Measurements from ENCODE around the gene GALNT2. TPM values are rescaled to one million over a fixed set of nuclear protein-coding genes. Genes with fewer than 3 reads are reported as not detected.

The GALNT2 gene
- total and polyA plus RNA-seq, 2 experiments from 2014 or later, result 17.8 to 48.3 TPM

DNA sequence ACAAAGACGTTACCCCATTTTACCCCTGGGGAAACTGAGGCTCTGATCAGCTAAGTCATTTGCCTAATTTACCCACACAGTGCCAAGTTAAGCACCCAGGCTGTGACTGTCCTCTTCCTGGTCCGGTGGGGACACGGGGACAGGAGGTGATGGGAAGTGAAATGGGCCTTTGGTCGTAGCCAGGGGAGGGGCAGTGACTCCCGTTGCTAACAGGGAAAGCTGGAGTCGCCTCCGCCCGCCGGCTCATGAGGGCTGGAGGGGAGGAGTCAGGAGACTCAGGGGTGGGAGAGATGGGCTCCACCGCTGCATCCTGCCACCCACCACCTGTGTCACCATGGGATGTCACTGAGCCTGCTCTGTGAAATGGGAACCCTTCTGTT is 219.8 kb downstream of the GALNT2 start:
- H3K27ac ChIP-seq (ENCODE audit: low read depth), result no peak overlapping the region

DNA sequence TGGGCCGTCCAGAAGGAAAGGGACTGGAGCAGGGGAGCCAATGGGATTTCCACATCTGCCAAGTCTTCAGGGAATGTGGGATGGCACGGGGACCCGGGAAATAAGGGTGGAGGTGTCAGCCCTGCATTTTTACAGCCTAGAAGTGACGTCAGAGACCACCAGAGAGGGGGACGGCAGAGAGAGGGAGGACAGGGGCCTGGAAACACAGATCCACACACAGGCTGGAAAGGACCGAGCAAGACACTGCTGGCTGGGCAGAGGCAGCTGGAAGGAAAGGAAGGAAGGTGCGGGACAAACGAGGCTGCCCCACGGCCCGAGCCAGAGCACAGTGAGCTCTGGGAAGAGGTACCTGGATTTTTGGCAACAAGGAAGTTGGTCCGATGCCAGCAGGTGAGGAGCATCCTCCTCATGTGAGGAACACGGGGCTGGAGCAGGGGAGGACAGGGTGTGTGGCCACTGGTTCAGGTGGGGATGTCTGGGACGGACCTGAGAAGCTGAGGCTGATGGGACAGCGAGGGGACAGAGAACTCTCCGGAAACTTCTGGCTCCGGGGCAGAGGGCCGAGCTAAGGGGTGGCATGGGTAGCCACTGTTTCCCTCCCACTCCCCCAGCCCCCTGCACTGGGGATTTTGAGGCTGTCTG is 220.8 kb downstream of the GALNT2 start:
- ATAC-seq, result no peak
- H3K4me1 Mint-ChIP-seq, result peaks cover 20% of the 10 kb centered on the region
- Histone ChIP-seq H3K27me3 (ENCODE audit: insufficient read depth) (peaks cover 7% of the 10 kb centered on the region), H4K20me1 (replicated peaks; ENCODE audit: insufficient read depth) (no peaks in the 10 kb centered on the region), H3K9me2 (ENCODE audit: insufficient read depth) (no peaks in the 10 kb centered on the region), H3F3A (replicated peaks; ENCODE audit: low read depth) (0 out of 2 replicates have a peak, but pooled peaks cover 2% of the 10 kb centered on the region), H2AFZ (no peak overlapping the region), H3K79me2 (replicated peaks; ENCODE audit: insufficient read depth) (no peaks in the 10 kb centered on the region), H3K4me1 (ENCODE audit: insufficient read depth) (peaks cover 13% of the 10 kb centered on the region), H3K36me3 (ENCODE audit: insufficient read depth) (no peaks in the 10 kb centered on the region), H3K27ac (ENCODE audit: low read depth) (no peak overlapping the region), H3K4me3 (no peak overlapping the region), H3K4me2 (no peak overlapping the region)
- no peak for DNase-seq (ENCODE audit: low spot score)
- no peak overlapping the region for H3K27ac Mint-ChIP-seq
- H3K36me3 Mint-ChIP-seq (ENCODE audit: low read depth), result no peaks in the 10 kb centered on the region; the same call in 2 of the 3 replicates
- H3K9me3 Mint-ChIP-seq, result no peaks in the 10 kb centered on the region
- TF ChIP-seq, protein P1, sequence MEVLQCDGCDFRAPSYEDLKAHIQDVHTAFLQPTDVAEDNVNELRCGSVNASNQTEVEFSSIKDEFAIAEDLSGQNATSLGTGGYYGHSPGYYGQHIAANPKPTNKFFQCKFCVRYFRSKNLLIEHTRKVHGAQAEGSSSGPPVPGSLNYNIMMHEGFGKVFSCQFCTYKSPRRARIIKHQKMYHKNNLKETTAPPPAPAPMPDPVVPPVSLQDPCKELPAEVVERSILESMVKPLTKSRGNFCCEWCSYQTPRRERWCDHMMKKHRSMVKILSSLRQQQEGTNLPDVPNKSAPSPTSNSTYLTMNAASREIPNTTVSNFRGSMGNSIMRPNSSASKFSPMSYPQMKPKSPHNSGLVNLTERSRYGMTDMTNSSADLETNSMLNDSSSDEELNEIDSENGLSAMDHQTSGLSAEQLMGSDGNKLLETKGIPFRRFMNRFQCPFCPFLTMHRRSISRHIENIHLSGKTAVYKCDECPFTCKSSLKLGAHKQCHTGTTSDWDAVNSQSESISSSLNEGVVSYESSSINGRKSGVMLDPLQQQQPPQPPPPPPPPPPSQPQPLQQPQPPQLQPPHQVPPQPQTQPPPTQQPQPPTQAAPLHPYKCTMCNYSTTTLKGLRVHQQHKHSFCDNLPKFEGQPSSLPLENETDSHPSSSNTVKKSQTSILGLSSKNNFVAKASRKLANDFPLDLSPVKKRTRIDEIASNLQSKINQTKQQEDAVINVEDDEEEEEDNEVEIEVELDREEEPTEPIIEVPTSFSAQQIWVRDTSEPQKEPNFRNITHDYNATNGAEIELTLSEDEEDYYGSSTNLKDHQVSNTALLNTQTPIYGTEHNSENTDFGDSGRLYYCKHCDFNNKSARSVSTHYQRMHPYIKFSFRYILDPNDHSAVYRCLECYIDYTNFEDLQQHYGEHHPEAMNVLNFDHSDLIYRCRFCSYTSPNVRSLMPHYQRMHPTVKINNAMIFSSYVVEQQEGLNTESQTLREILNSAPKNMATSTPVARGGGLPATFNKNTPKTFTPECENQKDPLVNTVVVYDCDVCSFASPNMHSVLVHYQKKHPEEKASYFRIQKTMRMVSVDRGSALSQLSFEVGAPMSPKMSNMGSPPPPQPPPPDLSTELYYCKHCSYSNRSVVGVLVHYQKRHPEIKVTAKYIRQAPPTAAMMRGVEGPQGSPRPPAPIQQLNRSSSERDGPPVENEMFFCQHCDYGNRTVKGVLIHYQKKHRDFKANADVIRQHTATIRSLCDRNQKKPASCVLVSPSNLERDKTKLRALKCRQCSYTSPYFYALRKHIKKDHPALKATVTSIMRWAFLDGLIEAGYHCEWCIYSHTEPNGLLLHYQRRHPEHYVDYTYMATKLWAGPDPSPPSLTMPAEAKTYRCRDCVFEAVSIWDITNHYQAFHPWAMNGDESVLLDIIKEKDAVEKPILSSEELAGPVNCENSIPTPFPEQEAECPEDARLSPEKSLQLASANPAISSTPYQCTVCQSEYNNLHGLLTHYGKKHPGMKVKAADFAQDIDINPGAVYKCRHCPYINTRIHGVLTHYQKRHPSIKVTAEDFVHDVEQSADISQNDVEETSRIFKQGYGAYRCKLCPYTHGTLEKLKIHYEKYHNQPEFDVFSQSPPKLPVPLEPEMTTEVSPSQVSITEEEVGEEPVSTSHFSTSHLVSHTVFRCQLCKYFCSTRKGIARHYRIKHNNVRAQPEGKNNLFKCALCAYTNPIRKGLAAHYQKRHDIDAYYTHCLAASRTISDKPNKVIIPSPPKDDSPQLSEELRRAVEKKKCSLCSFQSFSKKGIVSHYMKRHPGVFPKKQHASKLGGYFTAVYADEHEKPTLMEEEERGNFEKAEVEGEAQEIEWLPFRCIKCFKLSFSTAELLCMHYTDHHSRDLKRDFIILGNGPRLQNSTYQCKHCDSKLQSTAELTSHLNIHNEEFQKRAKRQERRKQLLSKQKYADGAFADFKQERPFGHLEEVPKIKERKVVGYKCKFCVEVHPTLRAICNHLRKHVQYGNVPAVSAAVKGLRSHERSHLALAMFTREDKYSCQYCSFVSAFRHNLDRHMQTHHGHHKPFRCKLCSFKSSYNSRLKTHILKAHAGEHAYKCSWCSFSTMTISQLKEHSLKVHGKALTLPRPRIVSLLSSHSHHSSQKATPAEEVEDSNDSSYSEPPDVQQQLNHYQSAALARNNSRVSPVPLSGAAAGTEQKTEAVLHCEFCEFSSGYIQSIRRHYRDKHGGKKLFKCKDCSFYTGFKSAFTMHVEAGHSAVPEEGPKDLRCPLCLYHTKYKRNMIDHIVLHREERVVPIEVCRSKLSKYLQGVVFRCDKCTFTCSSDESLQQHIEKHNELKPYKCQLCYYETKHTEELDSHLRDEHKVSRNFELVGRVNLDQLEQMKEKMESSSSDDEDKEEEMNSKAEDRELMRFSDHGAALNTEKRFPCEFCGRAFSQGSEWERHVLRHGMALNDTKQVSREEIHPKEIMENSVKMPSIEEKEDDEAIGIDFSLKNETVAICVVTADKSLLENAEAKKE (CRISPR knock-in tag; IDR thresholded peaks at IDR 0.05), result no peak
- TF ChIP-seq ZNF331 (CRISPR knock-in tag; IDR thresholded peaks at IDR 0.05; ENCODE audit: low read depth) (no peak), EZH2 (IDR thresholded peaks at IDR 0.05; ENCODE audit: low read depth, unreplicated experiment) (no peak), EZH2phosphoT487 (IDR thresholded peaks at IDR 0.05; ENCODE audit: unreplicated experiment) (no peak), NANOG (IDR thresholded peaks at IDR 0.05; ENCODE audit: borderline replicate concordance) (no peak), STAT1 (IDR thresholded peaks at IDR 0.05; ENCODE audit: unreplicated experiment) (no peak)
- TF ChIP-seq, protein P2, sequence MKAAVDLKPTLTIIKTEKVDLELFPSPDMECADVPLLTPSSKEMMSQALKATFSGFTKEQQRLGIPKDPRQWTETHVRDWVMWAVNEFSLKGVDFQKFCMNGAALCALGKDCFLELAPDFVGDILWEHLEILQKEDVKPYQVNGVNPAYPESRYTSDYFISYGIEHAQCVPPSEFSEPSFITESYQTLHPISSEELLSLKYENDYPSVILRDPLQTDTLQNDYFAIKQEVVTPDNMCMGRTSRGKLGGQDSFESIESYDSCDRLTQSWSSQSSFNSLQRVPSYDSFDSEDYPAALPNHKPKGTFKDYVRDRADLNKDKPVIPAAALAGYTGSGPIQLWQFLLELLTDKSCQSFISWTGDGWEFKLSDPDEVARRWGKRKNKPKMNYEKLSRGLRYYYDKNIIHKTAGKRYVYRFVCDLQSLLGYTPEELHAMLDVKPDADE (IDR thresholded peaks at IDR 0.05), result no peak
- H3K4me3 Mint-ChIP-seq, result no peak overlapping the region
- H3K27me3 Mint-ChIP-seq (ENCODE audit: insufficient read depth, low read depth, poor library complexity), result peaks cover 12% of the 10 kb centered on the region

More for the DNA sequence above, 219.8 kb downstream of the GALNT2 start:
- no peak for DNase-seq (ENCODE audit: low spot score)
- H3K9me3 Mint-ChIP-seq, result no peaks in the 10 kb centered on the region
- Histone ChIP-seq H3K79me2 (replicated peaks; ENCODE audit: insufficient read depth) (no peaks in the 10 kb centered on the region), H3K4me3 (no peak overlapping the region), H3K36me3 (ENCODE audit: insufficient read depth) (no peaks in the 10 kb centered on the region), H2AFZ (no peak overlapping the region), H4K20me1 (replicated peaks; ENCODE audit: insufficient read depth) (no peaks in the 10 kb centered on the region), H3F3A (replicated peaks; ENCODE audit: low read depth) (0 out of 2 replicates have a peak, but pooled peaks cover 2% of the 10 kb centered on the region), H3K4me1 (ENCODE audit: insufficient read depth) (peaks cover 9% of the 10 kb centered on the region; the same call in 1 of the 2 replicates), H3K27me3 (ENCODE audit: insufficient read depth) (peaks cover 5% of the 10 kb centered on the region; the same call in 1 of the 2 replicates), H3K4me2 (no peak overlapping the region), H3K9me2 (ENCODE audit: insufficient read depth) (no peaks in the 10 kb centered on the region)
- H3K4me3 Mint-ChIP-seq, result no peak overlapping the region
- peaks cover 11% of the 10 kb centered on the region for H3K27me3 Mint-ChIP-seq (ENCODE audit: insufficient read depth, low read depth, poor library complexity)
- H3K27ac Mint-ChIP-seq, result no peak overlapping the region
- TF ChIP-seq CTCF (conservative IDR thresholded peaks at IDR 0.05; ENCODE audit: low read depth in 2 of 2) (no peak), JUNB (IDR thresholded peaks at IDR 0.05; ENCODE audit: unreplicated experiment) (no peak)
- peaks cover 16% of the 10 kb centered on the region for H3K4me1 Mint-ChIP-seq
- no peak for ATAC-seq
- no peaks in the 10 kb centered on the region; the same call in 2 of the 3 replicates for H3K36me3 Mint-ChIP-seq (ENCODE audit: low read depth)

All from GM23338 (cell line).